Right ventricle myocardium superior (tissue), 1 donor: ENCODE results near the gene GRM2. TPM values are rescaled to one million over a fixed set of nuclear protein-coding genes. Genes with fewer than 3 reads are reported as not detected.
A peak's percentile ranks its signal among the peaks of the same experiment; 100 is the strongest.
"Not testable (repeated sequence)": the region's sequence is repeated elsewhere in the genome, so short reads cannot be mapped to it uniquely, and the experiment has no call there.

Source experiments
- ATAC-seq: fragments of 200-7000 bp; cut with Tn5 transposase; one replicate; pipeline ENCODE4 v1.9.1; 2020; ENCODE audit warnings: mild to moderate bottlenecking; ENCODE audit not compliant: poor library complexity
- DNase-seq: peaks from one replicate; pipeline ENCODE4 v3.0.0-alpha.2; 2020
- intact Hi-C: fragments of 100-400 bp; cut with DNase I; formaldehyde crosslinking; loops from one replicate; pipeline ENCODE4 v1.11.2; 2022
- total RNA-seq: library from RNA; stranded (reverse); fragmentation: NEBNext Ultra II Directional; extraction: Animal tissue kit (Norgen Biotek cat#: 25700); gene quantifications from one replicate; pipeline ENCODE4 v1.2.1, GENCODE V29; 2021
- donor health status: DM: no; HTN: yes; CAD: no; lungs with severe emphysema.

The GRM2 gene
- total RNA-seq, 1 donor from 2014 or later, result 0.08 TPM

GRCh38 chr3:51715977-51716294 lies 9.1 kb downstream of the GRM2 start:
- DNase-seq (no peak), ATAC-seq (no peak)
- intact Hi-C loops, result loop anchor here (5.0 kb wide), 1 partner anchor 86 kb away; no protein-coding TSS in a partner anchor

- intact Hi-C loops, result loop anchor here (5.0 kb wide), 1 partner anchor 85 kb away; no protein-coding TSS in a partner anchor
- no peak for ATAC-seq
- no peak for DNase-seq
Measured at GRCh38 chr3:51716805-51717204, 9.9 kb downstream of the GRM2 start.

DNA sequence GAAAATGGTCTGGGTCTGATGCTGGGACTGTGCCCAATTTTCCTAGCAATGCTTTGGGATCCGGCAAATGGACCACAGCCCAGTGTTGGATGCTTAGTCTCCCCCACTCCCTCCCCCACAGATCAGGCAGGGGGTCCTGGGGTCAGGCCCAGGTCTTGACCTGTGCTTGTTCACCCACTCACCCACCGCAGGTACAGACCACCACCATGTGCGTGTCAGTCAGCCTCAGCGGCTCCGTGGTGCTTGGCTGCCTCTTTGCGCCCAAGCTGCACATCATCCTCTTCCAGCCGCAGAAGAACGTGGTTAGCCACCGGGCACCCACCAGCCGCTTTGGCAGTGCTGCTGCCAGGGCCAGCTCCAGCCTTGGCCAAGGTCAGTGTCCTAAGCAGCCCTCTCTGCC lies 10.6 kb downstream of the GRM2 start:
- intact Hi-C loops, result loop anchor here (5.0 kb wide), 1 partner anchor 85 kb away; no protein-coding TSS in a partner anchor
- DNase-seq, result no peak
- ATAC-seq, result no peak

- intact Hi-C loops, result loop anchor here (5.0 kb wide), 1 partner anchor 84 kb away; no protein-coding TSS in a partner anchor
- DNase-seq (no peak), ATAC-seq (no peak)
Measured at GRCh38 chr3:51717947-51718346, 11.1 kb downstream of the GRM2 start.

GRCh38 chr3:51718547-51719409 lies 11.9 kb downstream of the GRM2 start:
- intact Hi-C loops, result loop anchor here (5.0 kb wide), 1 partner anchor 84 kb away; no protein-coding TSS in a partner anchor
- DNase-seq (peak; percentile 73), ATAC-seq (peak; percentile 79)

- intact Hi-C loops, result loop anchor here (5.0 kb wide), 1 partner anchor 83 kb away; no protein-coding TSS in a partner anchor
- no peak for DNase-seq
- ATAC-seq, result no peak
Measured at GRCh38 chr3:51719410-51720025, 12.7 kb downstream of the GRM2 start.

- intact Hi-C loops, result no loop called here
- DNase-seq, result no peak
- no peak for ATAC-seq
Measured at GRCh38 chr3:51720292-51721061, 13.6 kb downstream of the GRM2 start.

DNA sequence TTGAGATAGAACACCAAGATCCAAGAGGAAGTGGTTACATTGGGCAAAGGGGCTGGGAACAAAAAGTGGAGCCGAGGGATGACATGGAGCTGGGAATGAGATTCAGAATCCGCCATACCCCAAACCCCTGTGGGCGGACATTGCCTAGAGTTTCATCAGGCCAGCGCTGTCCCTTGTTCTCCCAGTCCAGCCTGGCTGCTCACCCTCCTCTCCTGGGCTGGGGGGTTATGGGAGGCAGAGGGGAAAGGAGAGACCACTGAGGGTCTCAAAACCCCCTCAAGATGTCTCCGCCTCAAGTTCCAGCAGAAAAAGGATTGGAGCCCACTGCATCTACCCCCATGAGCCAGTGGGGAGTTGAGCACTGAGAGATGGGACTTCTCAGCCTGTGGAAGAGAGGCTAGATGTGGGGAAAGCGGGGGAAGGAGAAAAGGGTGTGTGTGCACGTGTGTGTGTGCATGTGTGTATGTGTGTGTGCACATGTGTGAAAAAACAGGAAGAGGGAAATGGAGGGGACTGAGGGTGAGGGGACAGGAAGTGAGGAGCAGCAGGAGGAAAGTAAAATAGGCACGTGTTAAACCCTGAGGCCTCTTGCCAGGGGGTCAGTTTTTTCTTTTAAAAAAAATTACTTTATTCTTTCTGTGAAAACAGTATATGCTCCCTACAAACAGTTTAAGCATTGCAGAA lies 14.3 kb downstream of the GRM2 start:
- ATAC-seq (no peak), DNase-seq (no peak)

GRCh38 chr3:51722362-51722761 lies 15.5 kb downstream of the GRM2 start:
- intact Hi-C loops, result no loop called here
- ATAC-seq (no peak), DNase-seq (no peak)

More for the DNA sequence above, 14.3 kb downstream of the GRM2 start:
- intact Hi-C loops, result no loop called here

- DNase-seq (no peak), ATAC-seq (no peak)
- intact Hi-C loops, result no loop called here
Measured at GRCh38 chr3:51727500-51727899, 20.6 kb downstream of the GRM2 start.

GRCh38 chr3:51729042-51729633 lies 22.3 kb downstream of the GRM2 start:
- no peak for ATAC-seq
- intact Hi-C loops, result no loop called here
- no peak for DNase-seq

- intact Hi-C loops, result no loop called here
- ATAC-seq (no peak), DNase-seq (no peak)
Measured at GRCh38 chr3:51733859-51734571, 27.1 kb downstream of the GRM2 start.

- no peak for DNase-seq
- no peak for ATAC-seq
- intact Hi-C loops, result no loop called here
Measured at GRCh38 chr3:51734572-51734907, 27.7 kb downstream of the GRM2 start.

GRCh38 chr3:51735039-51735438 lies 28.2 kb downstream of the GRM2 start:
- DNase-seq (no peak), ATAC-seq (no peak)
- intact Hi-C loops, result no loop called here

- intact Hi-C loops, result no loop called here
- DNase-seq, result no peak
- no peak for ATAC-seq
Measured at GRCh38 chr3:51735950-51736349, 29.1 kb downstream of the GRM2 start.

GRCh38 chr3:51739110-51739509 lies 32.2 kb downstream of the GRM2 start:
- intact Hi-C loops, result no loop called here
- DNase-seq (no peak), ATAC-seq (no peak)

- DNase-seq, intact Hi-C loops, ATAC-seq: not testable (repeated sequence)
Measured at GRCh38 chr3:51742320-51742719, 35.5 kb downstream of the GRM2 start.

DNA sequence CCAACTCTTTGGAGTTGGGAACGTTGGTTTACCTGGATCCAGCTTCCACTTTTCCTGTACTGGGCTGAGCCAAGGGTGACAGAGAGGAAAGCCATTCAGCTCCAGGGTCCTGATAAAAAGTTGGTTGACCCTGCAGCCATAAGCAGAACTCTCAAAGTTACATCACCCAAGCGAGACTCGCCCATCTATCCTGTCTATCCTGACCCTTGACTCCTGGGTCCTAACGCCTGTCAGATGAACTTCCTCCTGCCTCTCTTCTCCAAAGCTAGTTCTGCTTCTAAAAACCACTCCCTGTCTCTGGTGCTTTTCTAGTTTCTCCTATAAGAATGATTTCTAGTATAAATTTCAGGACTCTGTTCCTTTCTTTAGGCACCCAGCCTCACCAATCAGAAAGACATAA lies 36.1 kb downstream of the GRM2 start:
- DNase-seq, ATAC-seq, intact Hi-C loops: not testable (repeated sequence)
